ENCODE data around the gene ID3. TPM values are rescaled to one million over a fixed set of nuclear protein-coding genes. Genes with fewer than 3 reads are reported as not detected.

Gene ID3, protein sequence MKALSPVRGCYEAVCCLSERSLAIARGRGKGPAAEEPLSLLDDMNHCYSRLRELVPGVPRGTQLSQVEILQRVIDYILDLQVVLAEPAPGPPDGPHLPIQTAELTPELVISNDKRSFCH
- total RNA-seq (2021; fragmentation: NEBNext Ultra II Directional; extraction: Animal tissue kit (Norgen Biotek cat#: 25700)) (240 and 252 TPM in 2 replicates), polyA plus RNA-seq (2011; rRNA removed) (304 and 490 TPM in 2 replicates), polyA minus RNA-seq (2011; rRNA and poly(A)+ RNA removed) (30.4 and 61.8 TPM in 2 replicates)
- 310 TPM for polyA plus RNA-seq (2011; cell fraction: cytosol; rRNA removed)
- 192 TPM for polyA plus RNA-seq (2011; cell fraction: nucleus; rRNA removed)
- polyA plus RNA-seq (2012, experiment 1 of 2), result 135 to 194 TPM (median 157 TPM) in 4 replicates
- polyA plus RNA-seq (2012, experiment 2 of 2), result 300 TPM
- 260 TPM for polyA plus RNA-seq (2013, experiment 1 of 2)
- polyA plus RNA-seq (2013, experiment 2 of 2), result 250 TPM
- 97.4 TPM for polyA minus RNA-seq (2011; cell fraction: cytosol; rRNA and poly(A)+ RNA removed)
- polyA minus RNA-seq (2011; cell fraction: nucleus; rRNA and poly(A)+ RNA removed), result 104 TPM
- long read RNA-seq, experiment 1, transcript ID3-201 (3 exons, 1,251 nt), result major isoform, 178 of 208 reads
- long read RNA-seq, experiment 1, partial matches to known transcripts, result 18 of 208 reads
- long read RNA-seq, experiment 1, other reads (novel, unspliced or antisense), result 10 of 208 reads
- long read RNA-seq, experiment 2, transcript ID3-201 (3 exons, 1,251 nt), result major isoform, 307 of 324 reads
- long read RNA-seq, experiment 2, transcript ID3-203 (2 exons, 892 nt), result minor isoform, 6 of 324 reads
- long read RNA-seq, experiment 2, partial matches to known transcripts, result 0 of 324 reads
- long read RNA-seq, experiment 2, other reads (novel, unspliced or antisense), result 10 of 324 reads

DNA sequence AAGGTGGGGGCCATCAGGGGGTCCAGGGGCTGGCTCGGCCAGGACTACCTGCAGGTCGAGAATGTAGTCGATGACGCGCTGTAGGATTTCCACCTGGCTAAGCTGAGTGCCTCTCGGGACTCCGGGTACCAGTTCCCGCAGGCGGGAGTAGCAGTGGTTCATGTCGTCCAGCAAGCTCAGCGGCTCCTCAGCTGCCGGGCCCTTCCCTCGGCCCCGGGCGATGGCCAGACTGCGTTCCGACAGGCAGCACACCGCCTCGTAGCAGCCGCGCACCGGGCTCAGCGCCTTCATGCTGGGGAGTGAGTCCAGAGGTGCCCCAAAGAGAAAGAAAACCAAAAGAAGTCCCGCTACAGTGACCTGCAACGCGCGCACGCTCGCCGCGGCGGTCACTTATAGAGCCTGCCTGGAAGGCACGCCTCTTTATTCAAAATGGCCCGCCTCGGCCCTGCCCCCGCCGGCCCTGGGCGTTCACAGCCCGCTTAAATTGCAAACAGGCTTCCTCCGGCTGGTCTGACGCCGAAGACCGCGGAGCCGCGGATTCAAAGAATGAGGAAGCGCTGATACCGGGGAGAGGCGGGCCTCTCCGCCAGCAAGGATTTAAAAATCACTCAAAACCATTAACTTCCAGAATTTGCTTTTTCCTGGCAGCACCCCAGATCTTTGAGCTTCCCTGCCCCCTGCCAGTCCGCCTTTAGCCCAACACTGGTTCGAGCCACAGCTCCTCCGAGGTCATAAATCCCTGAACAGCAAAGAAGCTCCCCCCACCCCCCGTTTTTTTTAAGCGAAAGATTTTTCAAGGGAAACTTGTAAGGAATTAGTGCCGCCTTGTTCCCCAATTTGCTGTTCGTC, at the start of gene ID3:
Gene ID3, minus strand, starts transcription at position 366 of the 849 bp plus-strand sequence. Its CDS starts 75 bp downstream, at position 291.
- Histone ChIP-seq H2BK120ac (replicated peaks; ENCODE audit: low read depth, low read length) (peak within 1 kb of the TSS; percentile 21), H3K18ac (ENCODE audit: extremely low read depth, low read length) (peak within 1 kb of the TSS; percentile 93), H3K79me2 (ENCODE audit: control insufficient read depth in 1 of 2, insufficient read depth in 2 of 2, low read length in 2 of 2) (peaks cover 4 to 20% of the 10 kb centered on the region in 2 experiments), H3K4me2 (ENCODE audit: insufficient read depth in 1 of 2, low read depth in 2 of 2, low read length in 2 of 2) (peak within 1 kb of the TSS; percentile 87 to 98), H2BK12ac (ENCODE audit: low read depth, low read length) (peak within 1 kb of the TSS; percentile 23; the same call in 1 of the 2 replicates), H3K4me3 (ENCODE audit: extremely low read depth in 1 of 4, insufficient read depth in 2 of 4, low read depth in 3 of 4, low read length in 4 of 4) (peak within 1 kb of the TSS; percentile 66 to 98 (median 94)), H3K56ac (replicated peaks; ENCODE audit: insufficient read length, low read depth, low read length) (peak within 1 kb of the TSS; percentile 67), H2BK20ac (ENCODE audit: low read length) (no peak within 1 kb of the TSS), H3K79me1 (ENCODE audit: low read depth, low read length) (no peaks in the 10 kb centered on the region; the same call in 1 of the 2 replicates), H4K5ac (ENCODE audit: insufficient read length, low read depth, low read length) (peak within 1 kb of the TSS; percentile 57), H2AFZ (ENCODE audit: low read length) (no peak within 1 kb of the TSS), H3K23ac (ENCODE audit: insufficient read length) (no peak within 1 kb of the TSS), H3K9ac (replicated peaks in 1 of 4; ENCODE audit: extremely low read depth in 1 of 4, low read depth in 3 of 4, low read length in 3 of 4) (peak within 1 kb of the TSS; percentile 63 to 80 (median 78)), H3K27me3 (replicated peaks in 1 of 4; ENCODE audit: control insufficient read depth in 3 of 4, extremely low read depth in 1 of 4, insufficient read depth in 3 of 4, low read length in 3 of 4) (peaks cover 0 to 4% (median 0%) of the 10 kb centered on the region in 4 experiments; a peak in 2 of 7 replicates), H3K36me3 (ENCODE audit: control insufficient read depth in 2 of 4, insufficient read depth in 4 of 4, low read length in 3 of 4) (peaks cover 0 to 19% (median 0%) of the 10 kb centered on the region in 4 experiments; a peak in 5 of 8 replicates), H3K23me2 (ENCODE audit: low read depth, low read length) (peaks cover 25% of the 10 kb centered on the region), H2BK15ac (ENCODE audit: low read length) (no peak within 1 kb of the TSS), H3K9me3 (ENCODE audit: insufficient read depth in 2 of 2, low read depth in 1 of 2, low read length in 1 of 2) (no peaks in the 10 kb centered on the region), H4K8ac (ENCODE audit: extremely low read depth, insufficient read depth, low read length) (peak within 1 kb of the TSS; percentile 88; the same call in 1 of the 2 replicates), H2AK5ac (ENCODE audit: low read depth, low read length) (no peak within 1 kb of the TSS; the same call in 1 of the 2 replicates), H3K14ac (ENCODE audit: insufficient read length) (no peak within 1 kb of the TSS), H3K27ac (ENCODE audit: low read depth, low read length) (peak within 1 kb of the TSS; percentile 64), H4K20me1 (replicated peaks in 1 of 2; ENCODE audit: control insufficient read depth in 1 of 2, insufficient read depth in 2 of 2, low read length in 2 of 2) (peaks cover 5 to 13% of the 10 kb centered on the region in 2 experiments), H3K4ac (replicated peaks; ENCODE audit: insufficient read length, low read depth, low read length) (peak within 1 kb of the TSS; percentile 12), H3K4me1 (replicated peaks in 1 of 4; ENCODE audit: control insufficient read depth in 3 of 4, insufficient read depth in 4 of 4, low read length in 3 of 4) (peaks cover 22 to 36% (median 27%) of the 10 kb centered on the region in 4 experiments), H2BK5ac (ENCODE audit: low read depth, low read length) (peak within 1 kb of the TSS; percentile 87), H4K91ac (replicated peaks; ENCODE audit: insufficient read length, low read length) (peak within 1 kb of the TSS; percentile 45)
- DNase-seq (ENCODE audit: low read depth in 1 of 2, low spot score in 2 of 2) (peak; percentile 78 to 96), FAIRE-seq (no peak)
- ChIA-PET CTCF (ENCODE audit: partially characterized antibody) (interaction anchor here (1.0 to 21.9 kb wide), 15 partner anchors 8 to 132 kb away, joined by 3 to 706 read pairs (median 4); partner anchors contain the start of gene RPL11), POLR2A (ENCODE audit: partially characterized antibody) (interaction anchor here (0.6 to 20.4 kb wide), 23 partner anchors 9 to 235 kb away, joined by 3 to 547 read pairs (median 5); partner anchors contain the start of genes HNRNPR and RPL11)
- WGBS, 2 experiments (ENCODE audit: extremely low coverage in 1 of 2, insufficient coverage in 1 of 2, insufficient read length in 1 of 2, insufficient replicate concordance in 2 of 2, low coverage in 1 of 2, low lambda C conversion rate in 2 of 2, missing lambda C conversion rate in 1 of 2), result 1% methylated on average over 54 of the region's 57 CpGs; no CpG with 5 or more reads in 1 of the 2 experiments
- TF ChIP-seq CREB1 (IDR thresholded peaks at IDR 0.05), result no peak
- TF ChIP-seq, protein P1, sequence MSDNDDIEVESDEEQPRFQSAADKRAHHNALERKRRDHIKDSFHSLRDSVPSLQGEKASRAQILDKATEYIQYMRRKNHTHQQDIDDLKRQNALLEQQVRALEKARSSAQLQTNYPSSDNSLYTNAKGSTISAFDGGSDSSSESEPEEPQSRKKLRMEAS (IDR thresholded peaks at IDR 0.05), result peak; percentile 46; the same call in 1 of the 2 replicates

Measured in H1 (cell line).